Measurements from ENCODE around the gene KCTD3. TPM values are rescaled to one million over a fixed set of nuclear protein-coding genes. Genes with fewer than 3 reads are reported as not detected.

The KCTD3 gene
- total RNA-seq, 1 experiment from 2014 or later, result 39.3 TPM

- Histone ChIP-seq H3K27me3 (ENCODE audit: insufficient read depth, low read length) (no peaks in the 10 kb centered on the region), H3K4me1 (ENCODE audit: insufficient read depth, low read length) (no peaks in the 10 kb centered on the region), H3K9me3 (ENCODE audit: control insufficient read depth, low read depth, low read length) (no peaks in the 10 kb centered on the region), H4K91ac (ENCODE audit: insufficient read length, low read depth, low read length) (no peak overlapping the region), H2AK5ac (ENCODE audit: insufficient read length, low read length) (no peak overlapping the region), H3T11ph (ENCODE audit: low read length) (no peak overlapping the region), H2BK20ac (ENCODE audit: low read depth, low read length, poor library complexity, severe bottlenecking) (no peak overlapping the region), H4K5ac (ENCODE audit: insufficient read length, low read depth, low read length) (no peak overlapping the region), H3K9ac (ENCODE audit: extremely low read depth, insufficient read length, low read length) (no peak overlapping the region), H3K56ac (ENCODE audit: insufficient read length, low read depth, low read length) (no peak overlapping the region), H3K4me2 (ENCODE audit: insufficient read depth, insufficient read length, low read length) (no peak overlapping the region), H3K14ac (ENCODE audit: insufficient read depth, low read length) (no peak overlapping the region), H3K79me1 (ENCODE audit: insufficient read depth, low read depth, low read length, poor library complexity, severe bottlenecking) (no peaks in the 10 kb centered on the region), H2BK12ac (ENCODE audit: insufficient read length, low read depth, low read length) (no peak overlapping the region), H3K23me2 (ENCODE audit: insufficient read length, low read depth, low read length, poor library complexity, severe bottlenecking) (no peaks in the 10 kb centered on the region), H3K79me2 (ENCODE audit: insufficient read depth, low read length) (no peaks in the 10 kb centered on the region), H2BK5ac (ENCODE audit: insufficient read length, low read length) (no peak overlapping the region), H3K23ac (ENCODE audit: insufficient read length, low read depth, low read length) (no peak overlapping the region), H3K18ac (ENCODE audit: insufficient read length, low read depth, low read length) (no peak overlapping the region), H2BK120ac (ENCODE audit: low read depth, low read length, poor library complexity, severe bottlenecking) (no peak overlapping the region), H4K20me1 (ENCODE audit: control insufficient read depth, insufficient read depth, insufficient read length) (no peaks in the 10 kb centered on the region), H4K8ac (replicated peaks; ENCODE audit: insufficient read length, low read depth, low read length) (no peak overlapping the region), H3K4ac (ENCODE audit: low read depth, low read length) (no peak overlapping the region), H3K27ac (ENCODE audit: insufficient read length, low read depth, low read length) (no peak overlapping the region), H2BK15ac (ENCODE audit: low read depth, low read length) (no peak overlapping the region), H2AFZ (ENCODE audit: low read length) (no peak overlapping the region)
- no peak for TF ChIP-seq CTCF (conservative IDR thresholded peaks at IDR 0.05)
- no CpG with 5 or more reads among the region's 4 CpGs for WGBS (ENCODE audit: extremely low coverage, insufficient read length, low lambda C conversion rate)
- H3K36me3 Mint-ChIP-seq (ENCODE audit: insufficient read depth in 1 of 3, low read depth in 3 of 3), result no peaks in the 10 kb centered on the region; a peak in 2 of 7 replicates
- DNase-seq, result no peak
- H3K4me3 Mint-ChIP-seq, result no peak overlapping the region
- no peak overlapping the region for H3K27ac Mint-ChIP-seq
- no peaks in the 10 kb centered on the region for H3K4me1 Mint-ChIP-seq
- peaks cover 5 to 6% of the 10 kb centered on the region in 2 experiments; a peak in 4 of 5 replicates for H3K9me3 Mint-ChIP-seq
- H3K27me3 Mint-ChIP-seq (ENCODE audit: low read depth), result no peaks in the 10 kb centered on the region
Observed at GRCh38 chr1:215529111-215529510, 38.0 kb upstream of the KCTD3 start.

Measured in H9 (cell line).